GM10248 (cell line): ENCODE results near the gene DNASE1L3.

Experiments
- CTCF ChIA-PET: fragments of 300-600 bp; sonication (Branson Sonifier 250); formaldehyde crosslinking; extraction: SDS; loops from one replicate; lab custom pipeline; 2021; ENCODE audit warnings: antibody characterized with exemption; lab: Yijun Ruan, JAX
- POLR2A ChIA-PET: fragments of 350-650 bp; sonication (Branson Sonifier 250); formaldehyde crosslinking; extraction: SDS; loops from one replicate; lab custom pipeline; 2020; ENCODE audit warnings: antibody characterized with exemption; lab: Yijun Ruan, JAX
- DNase-seq: peaks from one replicate; pipeline ENCODE4 v3.0.0; 2012; ENCODE audit errors: extremely low spot score
- CTCF ChIP-seq: IDR thresholded peaks from 2 replicates; pipeline ENCODE4 v1.5.1; 2012; ENCODE audit warnings: mild to moderate bottlenecking, low read depth; ENCODE audit errors: extremely low read depth, missing control alignments, control extremely low read depth

DNASE1L3 gene

DNA sequence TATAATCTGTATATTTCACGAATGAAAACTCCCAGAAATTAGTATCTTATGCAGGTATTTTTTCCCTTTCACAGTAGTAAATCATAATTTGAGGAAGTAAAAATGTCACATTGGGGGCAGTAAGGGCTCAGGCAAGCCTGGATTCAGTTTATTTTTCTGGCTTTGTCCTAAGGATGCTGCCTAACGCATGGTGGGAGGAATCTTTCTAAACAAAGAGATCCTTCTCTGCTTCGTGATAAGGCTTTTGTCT, 35.7 kb downstream of the DNASE1L3 start:
- ChIA-PET CTCF (interaction anchor here (0.7 to 6.1 kb wide), 8 partner anchors 8 to 205 kb away, joined by 3 to 67 read pairs (median 3); partner anchors contain the start of gene FLNB), POLR2A (no interaction called here)
- TF ChIP-seq CTCF = no peak
- DNase-seq = no peak

GRCh38 chr3:58173669-58174398, 36.9 kb downstream of the DNASE1L3 start:
- CTCF ChIA-PET = interaction anchor here (0.7 to 6.1 kb wide), 15 partner anchors 8 to 776 kb away, joined by 3 to 67 read pairs (median 4); partner anchors contain the start of genes FLNB, HTD2 and RPP14
- peak; percentile 70 for DNase-seq
- POLR2A ChIA-PET = no interaction called here
- TF ChIP-seq CTCF = peak; percentile 78

GRCh38 chr3:58173029-58173668, 37.6 kb downstream of the DNASE1L3 start:
- TF ChIP-seq CTCF = no peak
- no peak for DNase-seq
- ChIA-PET POLR2A (no interaction called here), CTCF (interaction anchor here (0.7 to 6.1 kb wide), 14 partner anchors 8 to 775 kb away, joined by 3 to 67 read pairs (median 4); partner anchors contain the start of gene FLNB)

GRCh38 chr3:58171126-58171525, 39.6 kb downstream of the DNASE1L3 start:
- DNase-seq = no peak
- TF ChIP-seq CTCF = no peak
- POLR2A ChIA-PET = no interaction called here
- CTCF ChIA-PET = interaction anchor here (1.3 to 6.1 kb wide), 2 partner anchors 129 to 165 kb away, joined by 4 to 67 read pairs; partner anchors contain the start of gene FLNB

- CTCF ChIA-PET = interaction anchor here (1.2 to 6.1 kb wide), 2 partner anchors 18 to 164 kb away, joined by 3 to 67 read pairs; partner anchors contain the start of gene FLNB
- DNase-seq = no peak
- POLR2A ChIA-PET = no interaction called here
- no peak for TF ChIP-seq CTCF
Observed at GRCh38 chr3:58170376-58170775, 40.4 kb downstream of the DNASE1L3 start.

DNA sequence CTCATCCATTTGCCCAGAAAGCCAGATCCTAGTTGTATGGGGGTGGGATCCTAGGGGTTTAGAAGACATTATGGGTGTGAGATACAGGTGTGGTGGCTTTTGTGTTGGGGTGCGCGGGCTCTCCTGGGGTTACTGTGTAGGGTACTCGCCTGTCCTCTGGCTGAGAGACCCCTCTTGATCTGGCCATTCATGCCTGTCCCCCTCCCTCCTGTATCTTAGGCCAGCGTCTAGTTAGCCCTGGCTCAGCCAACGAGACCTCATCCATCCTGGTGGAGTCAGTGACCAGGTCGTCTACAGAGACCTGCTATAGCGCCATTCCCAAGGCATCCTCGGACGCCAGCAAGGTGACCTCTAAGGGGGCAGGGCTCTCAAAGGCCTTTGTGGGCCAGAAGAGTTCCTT, 41.4 kb downstream of the DNASE1L3 start:
- no peak for DNase-seq
- ChIA-PET POLR2A (no interaction called here), CTCF (no interaction called here)
- TF ChIP-seq CTCF = no peak
